Transverse colon (tissue), 4 donors: ENCODE data around the gene SNTN. TPM values are rescaled to one million over a fixed set of nuclear protein-coding genes. Genes with fewer than 3 reads are reported as not detected.

ENCODE experiments used
- DNase-seq: peaks from one replicate; pipeline ENCODE4 v3.0.0-alpha.2; 2019
- H3K27ac ChIP-seq, 4 donors: fragments of 200-600 bp; sonication (generic); 2 replicates each; pipeline ENCODE4 v1.5.1; 2016 to 2018; ENCODE audit warnings: inconsistent platforms in 4 of 4
- H3K27me3 ChIP-seq: fragments of 200-600 bp; sonication (generic); 2 replicates; pipeline ENCODE4 v1.5.1; 2017; ENCODE audit warnings: inconsistent platforms
- H3K36me3 ChIP-seq, 4 donors: fragments of 200-600 bp; sonication (generic); 2 replicates each; pipeline ENCODE4 v1.5.1; 2017 to 2019; ENCODE audit warnings: inconsistent platforms in 4 of 4
- H3K4me1 ChIP-seq, 4 donors: fragments of 200-600 bp; sonication (generic); 2 replicates each; pipeline ENCODE4 v1.5.1; 2017 to 2020; ENCODE audit warnings: inconsistent platforms in 4 of 4
- H3K4me3 ChIP-seq, 4 donors: fragments of 200-600 bp; sonication (generic); 1 replicate in 1 of 4; 2 replicates in 3 of 4; pipeline versions ENCODE4 v1.5.1 to v1.6.1; 2017 to 2019; ENCODE audit warnings: inconsistent platforms in 4 of 4
- H3K9me3 ChIP-seq, 2 donors: fragments of 200-600 bp; sonication (generic); 2 replicates each; pipeline ENCODE4 v1.5.1; 2017 to 2019; ENCODE audit warnings: inconsistent platforms in 2 of 2
- CTCF ChIP-seq, 5 experiments: fragments of 200-600 bp in 3 of 5; fragments of 450-650 bp in 2 of 5; sonication (generic) in 3 of 5; IDR thresholded peaks; 1 replicate in 2 of 5; 2 replicates in 3 of 5; pipeline ENCODE4 v1.5.1; 2016 to 2017; ENCODE audit warnings: antibody characterized with exemption in 5 of 5, inconsistent platforms in 3 of 5, mild to moderate bottlenecking in 2 of 5, moderate library complexity in 1 of 5
- EP300 ChIP-seq: sonication (generic); formaldehyde crosslinking; IDR thresholded peaks from one replicate; pipeline ENCODE4 v1.6.1; 2017; ENCODE audit warnings: antibody characterized with exemption, low read depth
- POLR2A ChIP-seq: fragments of 450-650 bp; IDR thresholded peaks from one replicate; pipeline ENCODE4 v1.6.1; 2016; ENCODE audit warnings: antibody characterized with exemption, mild to moderate bottlenecking, moderate library complexity
- POLR2AphosphoS5 ChIP-seq, 3 donors: sonication (generic); formaldehyde crosslinking; IDR thresholded peaks; one replicate each; pipeline ENCODE4 v1.6.1; 2016; ENCODE audit warnings: antibody characterized with exemption in 3 of 3
- WGBS, 2 donors: methylation state at CpG; one replicate each; pipeline ENCODE4 v1.1.5; 2018; ENCODE audit warnings: low coverage in 1 of 2; 5-methylcytosine and 5-hydroxymethylcytosine counted together
- in situ Hi-C, 4 donors: fragments of 200-750 bp; cut with MboI; loops; one replicate each; pipeline versions ENCODE4 v1.15.0 to v1.15.1; 2017; ENCODE audit warnings: low sequenced_read_pairs in 3 of 4, low pct_ligation_motif_present in 1 of 4, low pct_unique_long_range_greater_than_20kb in 1 of 4
- intact Hi-C: fragments of 100-400 bp; cut with DNase I; formaldehyde crosslinking; loops from one replicate; pipeline ENCODE4 v1.15.1; 2023; ENCODE audit warnings: low total_unique reads
- total RNA-seq, 4 donors: library from RNA; depleted of rRNA; stranded (reverse); fragments of >200 nt; gene quantifications; one replicate each; pipeline ENCODE4 v1.1.0, GENCODE V29; 2016

Gene SNTN
- total RNA-seq, 4 donors from 2014 or later = not detected

GRCh38 chr3:63631670-63632069 lies 20.8 kb upstream of the SNTN start:
- 90% methylated on average over 3 to 4 of the region's 4 CpGs for WGBS, 2 donors
- Histone ChIP-seq H3K9me3 (no peaks in the 10 kb centered on the region), H3K4me1 (no peaks in the 10 kb centered on the region), H3K4me3 (no peak overlapping the region), H3K27ac (no peak overlapping the region), H3K36me3 (no peaks in the 10 kb centered on the region), H3K27me3 (no peaks in the 10 kb centered on the region)
- DNase-seq = no peak
- in situ Hi-C loops (no loop called here), intact Hi-C loops (no loop called here)
- TF ChIP-seq POLR2A (no peak), POLR2AphosphoS5 (IDR thresholded peaks at IDR 0.05) (no peak), CTCF (IDR thresholded peaks at IDR 0.05) (no peak), EP300 (no peak)

- in situ Hi-C loops (no loop called here), intact Hi-C loops (no loop called here)
- 86 to 91% methylated on average over 3 of the region's 3 CpGs for WGBS, 2 donors
- Histone ChIP-seq H3K27ac (no peak overlapping the region), H3K36me3 (no peaks in the 10 kb centered on the region), H3K4me1 (no peaks in the 10 kb centered on the region), H3K27me3 (no peaks in the 10 kb centered on the region), H3K9me3 (no peaks in the 10 kb centered on the region), H3K4me3 (no peak overlapping the region)
- no peak for DNase-seq
- no peak for TF ChIP-seq POLR2AphosphoS5 (IDR thresholded peaks at IDR 0.05)
- TF ChIP-seq EP300 = no peak
- no peak for TF ChIP-seq POLR2A
- TF ChIP-seq CTCF (IDR thresholded peaks at IDR 0.05) = no peak
Observed at GRCh38 chr3:63635186-63635585, 17.3 kb upstream of the SNTN start.

- WGBS, 2 donors = 89 to 95% methylated on average over 2 of the region's 2 CpGs
- no peaks in the 10 kb centered on the region for H3K4me1 ChIP-seq
- H3K27me3 ChIP-seq = no peaks in the 10 kb centered on the region
- TF ChIP-seq EP300 (no peak), POLR2AphosphoS5 (IDR thresholded peaks at IDR 0.05) (no peak), POLR2A (no peak), CTCF (IDR thresholded peaks at IDR 0.05) (no peak)
- no peak overlapping the region for H3K4me3 ChIP-seq
- H3K36me3 ChIP-seq = no peaks in the 10 kb centered on the region
- intact Hi-C loops = no loop called here
- no peak for DNase-seq
- in situ Hi-C loops = no loop called here
- H3K27ac ChIP-seq = no peak overlapping the region
- H3K9me3 ChIP-seq = no peaks in the 10 kb centered on the region
Observed at GRCh38 chr3:63639806-63640205, 12.7 kb upstream of the SNTN start.

- Histone ChIP-seq H3K4me1 (no peaks in the 10 kb centered on the region), H3K27me3 (no peaks in the 10 kb centered on the region), H3K27ac (no peak overlapping the region), H3K9me3 (no peaks in the 10 kb centered on the region), H3K36me3 (no peaks in the 10 kb centered on the region), H3K4me3 (no peak overlapping the region)
- TF ChIP-seq POLR2A (no peak), POLR2AphosphoS5 (IDR thresholded peaks at IDR 0.05) (no peak), EP300 (no peak), CTCF (IDR thresholded peaks at IDR 0.05) (no peak)
- WGBS, 2 donors = 60 to 70% methylated on average over 1 of the region's 1 CpG
- intact Hi-C loops = no loop called here
- DNase-seq = no peak
- in situ Hi-C loops = no loop called here
Observed at GRCh38 chr3:63642488-63642887, 10.0 kb upstream of the SNTN start.
